Renal cortex interstitium (tissue), 11 donors: ENCODE results near the gene SPTBN4. TPM values are rescaled to one million over a fixed set of nuclear protein-coding genes. Genes with fewer than 3 reads are reported as not detected.
"Not testable (repeated sequence)": the region's sequence is repeated elsewhere in the genome, so short reads cannot be mapped to it uniquely, and the experiment has no call there.

Source experiments
- DNase-seq, 11 donors: peaks; one replicate each; pipeline ENCODE4 v3.0.0-alpha.2; 2013; ENCODE audit warnings: low read depth in 9 of 11, low spot score in 4 of 11; ENCODE audit errors: extremely low read depth in 1 of 11
- polyA plus RNA-seq, 3 donors: library from polyadenylated mRNA; unstranded; fragments of 120-200 nt; gene quantifications; one replicate each; pipeline ENCODE4 v1.2.1, GENCODE V29; 2013; ENCODE audit not compliant: insufficient read length in 3 of 3

Gene SPTBN4
- polyA plus RNA-seq, 3 donors = 1.5 to 2.2 (median 1.6) TPM

- DNase-seq = no peak
Measured at GRCh38 chr19:40499320-40499719, 32.5 kb downstream of the SPTBN4 start.

GRCh38 chr19:40500678-40501530, 34.1 kb downstream of the SPTBN4 start:
- not testable (repeated sequence) for DNase-seq

- no peak for DNase-seq
Measured at GRCh38 chr19:40501599-40501998, 34.8 kb downstream of the SPTBN4 start.

GRCh38 chr19:40502081-40502480, 35.3 kb downstream of the SPTBN4 start:
- no peak for DNase-seq

- no peak for DNase-seq
Measured at GRCh38 chr19:40502647-40503319, 36.0 kb downstream of the SPTBN4 start.

GRCh38 chr19:40503320-40503695, 36.5 kb downstream of the SPTBN4 start:
- DNase-seq = no peak

- DNase-seq = no peak
Measured at GRCh38 chr19:40506099-40506498, 39.3 kb downstream of the SPTBN4 start.

GRCh38 chr19:40507892-40508291, 41.1 kb downstream of the SPTBN4 start:
- DNase-seq = no peak

- no peak for DNase-seq
Measured at GRCh38 chr19:40508739-40509260, 42.0 kb downstream of the SPTBN4 start.

GRCh38 chr19:40510526-40511115, 43.8 kb downstream of the SPTBN4 start:
- DNase-seq = no peak

GRCh38 chr19:40511487-40511886, 44.7 kb downstream of the SPTBN4 start:
- DNase-seq = no peak

GRCh38 chr19:40512110-40512472, 45.3 kb downstream of the SPTBN4 start:
- no peak for DNase-seq

GRCh38 chr19:40512473-40513344, 45.9 kb downstream of the SPTBN4 start:
- DNase-seq = peak in 1 of 11 donors; percentile 15

- no peak for DNase-seq
Measured at GRCh38 chr19:40513345-40513678, 46.5 kb downstream of the SPTBN4 start.

GRCh38 chr19:40513741-40514315, 47.0 kb downstream of the SPTBN4 start:
- no peak for DNase-seq

- DNase-seq = no peak
Measured at GRCh38 chr19:40517248-40517647, 50.4 kb downstream of the SPTBN4 start.

GRCh38 chr19:40519352-40520322, 52.8 kb downstream of the SPTBN4 start:
- no peak for DNase-seq

- DNase-seq = no peak
Measured at GRCh38 chr19:40521276-40521675, 54.5 kb downstream of the SPTBN4 start.
